Thyroid gland (tissue), 4 donors: ENCODE results near the gene ADM2. TPM values are rescaled to one million over a fixed set of nuclear protein-coding genes. Genes with fewer than 3 reads are reported as not detected.
A peak's percentile ranks its signal among the peaks of the same experiment; 100 is the strongest.

Experiments used
- DNase-seq, 2 donors: peaks; one replicate each; pipeline ENCODE4 v3.0.0-alpha.2; 2019
- H3K27ac ChIP-seq, 3 donors: fragments of 200-600 bp; sonication (generic); 1 replicate in 2 of 3; 2 replicates in 1 of 3; pipeline ENCODE4 v1.5.1; 2016 to 2019; ENCODE audit warnings: mild to moderate bottlenecking in 1 of 3, moderate library complexity in 1 of 3
- H3K27me3 ChIP-seq: fragments of 200-600 bp; sonication (generic); one replicate; pipeline ENCODE4 v1.5.1; 2019
- H3K36me3 ChIP-seq, 2 donors: fragments of 200-600 bp; sonication (generic); one replicate each; pipeline ENCODE4 v1.5.1; 2016 to 2019
- H3K4me1 ChIP-seq, 2 donors: fragments of 200-600 bp; sonication (generic); one replicate each; pipeline ENCODE4 v1.5.1; 2017 to 2019
- H3K4me3 ChIP-seq, 3 donors: fragments of 200-600 bp; sonication (generic); replicated peaks in 1 of 3; 1 replicate in 2 of 3; 2 replicates in 1 of 3; pipeline ENCODE4 v1.5.1; 2016; ENCODE audit warnings: mild to moderate bottlenecking in 1 of 3
- H3K9me3 ChIP-seq: fragments of 200-600 bp; sonication (generic); one replicate; pipeline ENCODE4 v1.5.1; 2017
- POLR2A ChIP-seq, 2 donors: fragments of 450-650 bp; IDR thresholded peaks; one replicate each; pipeline ENCODE4 v1.6.1; 2017; ENCODE audit warnings: antibody characterized with exemption in 2 of 2, mild to moderate bottlenecking in 2 of 2, moderate library complexity in 1 of 2
- WGBS, 2 donors: methylation state at CpG; one replicate each; pipeline ENCODE4 v1.1.5; 2017; 5-methylcytosine and 5-hydroxymethylcytosine counted together
- intact Hi-C: fragments of 100-400 bp; cut with DNase I; formaldehyde crosslinking; loops from one replicate; pipeline ENCODE4 v1.15.1; 2023
- total RNA-seq, 4 donors: library from RNA; depleted of rRNA; stranded (reverse); fragments of >200 nt; gene quantifications; one replicate each; pipeline ENCODE4 v1.2.3, GENCODE V29; 2016
- TF ChIP-seq, protein P1 (sequence below), 6 experiments: fragments of 200-600 bp in 3 of 6; fragments of 450-650 bp in 3 of 6; sonication (generic) in 3 of 6; IDR thresholded peaks; one replicate each; pipeline ENCODE4 v1.5.1; 2016 to 2019; ENCODE audit warnings: antibody characterized with exemption in 6 of 6, mild to moderate bottlenecking in 2 of 6, inconsistent platforms in 1 of 6, moderate library complexity in 1 of 6

Gene ADM2
- total RNA-seq, 4 donors from 2014 or later, result 5.2 to 23.5 (median 6.6) TPM

DNA sequence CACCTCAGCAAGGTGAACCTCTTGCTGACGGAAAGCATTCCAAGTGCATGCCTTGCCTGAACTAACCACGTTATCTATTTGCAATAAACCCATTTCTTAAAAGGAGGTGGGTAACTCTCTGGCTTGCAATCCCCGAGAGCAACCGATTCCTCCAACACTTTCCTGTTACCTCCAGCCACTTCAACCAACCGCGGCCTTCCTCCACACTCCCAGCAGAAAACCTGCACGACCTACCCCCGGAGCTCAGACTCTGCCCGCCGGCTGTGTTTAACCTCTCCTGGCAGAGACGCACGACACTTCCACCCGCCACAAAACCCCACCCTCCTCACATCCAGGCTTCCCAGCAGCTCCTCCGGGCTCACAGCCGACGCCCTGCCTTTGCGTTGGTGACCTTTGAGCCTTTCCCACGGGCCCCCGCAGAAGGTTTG lies 43.3 kb downstream of the ADM2 start:
- intact Hi-C loops, result loop anchor here (5.0 kb wide), 1 partner anchor 58 kb away; the partner anchor contains the start of gene CHKB
- Histone ChIP-seq H3K27me3 (no peaks in the 10 kb centered on the region), H3K9me3 (no peaks in the 10 kb centered on the region), H3K4me1 (peaks cover 13 to 27% of the 10 kb centered on the region in 2 donors), H3K4me3 (peak overlapping the region; percentile 41 to 83 (median 66)), H3K36me3 (peaks cover 21 to 24% of the 10 kb centered on the region in 2 donors), H3K27ac (peak overlapping the region; percentile 53 to 97 (median 56))
- WGBS, 2 donors, result 18 to 20% methylated on average over 17 to 19 of the region's 19 CpGs
- no peak for DNase-seq
- TF ChIP-seq POLR2A (IDR thresholded peaks at IDR 0.05), result no peak
- TF ChIP-seq, protein P1, sequence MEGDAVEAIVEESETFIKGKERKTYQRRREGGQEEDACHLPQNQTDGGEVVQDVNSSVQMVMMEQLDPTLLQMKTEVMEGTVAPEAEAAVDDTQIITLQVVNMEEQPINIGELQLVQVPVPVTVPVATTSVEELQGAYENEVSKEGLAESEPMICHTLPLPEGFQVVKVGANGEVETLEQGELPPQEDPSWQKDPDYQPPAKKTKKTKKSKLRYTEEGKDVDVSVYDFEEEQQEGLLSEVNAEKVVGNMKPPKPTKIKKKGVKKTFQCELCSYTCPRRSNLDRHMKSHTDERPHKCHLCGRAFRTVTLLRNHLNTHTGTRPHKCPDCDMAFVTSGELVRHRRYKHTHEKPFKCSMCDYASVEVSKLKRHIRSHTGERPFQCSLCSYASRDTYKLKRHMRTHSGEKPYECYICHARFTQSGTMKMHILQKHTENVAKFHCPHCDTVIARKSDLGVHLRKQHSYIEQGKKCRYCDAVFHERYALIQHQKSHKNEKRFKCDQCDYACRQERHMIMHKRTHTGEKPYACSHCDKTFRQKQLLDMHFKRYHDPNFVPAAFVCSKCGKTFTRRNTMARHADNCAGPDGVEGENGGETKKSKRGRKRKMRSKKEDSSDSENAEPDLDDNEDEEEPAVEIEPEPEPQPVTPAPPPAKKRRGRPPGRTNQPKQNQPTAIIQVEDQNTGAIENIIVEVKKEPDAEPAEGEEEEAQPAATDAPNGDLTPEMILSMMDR (IDR thresholded peaks at IDR 0.05), result no peak

GRCh38 chr22:50525104-50525857 lies 43.9 kb downstream of the ADM2 start, which contains the start of gene SCO2:
Gene SCO2, minus strand, starts transcription at chr22:50525598. Its CDS starts 1,187 bp downstream, at chr22:50524411.
- DNase-seq, result peak; percentile 96 to 97
- TF ChIP-seq POLR2A (IDR thresholded peaks at IDR 0.05), result peak; percentile 9 to 87
- TF ChIP-seq, protein P1 (IDR thresholded peaks at IDR 0.05), result peak in 3 of 6 experiments; percentile 23 to 46 (median 38)
- Histone ChIP-seq H3K36me3 (peaks cover 21 to 24% of the 10 kb centered on the region in 2 donors), H3K9me3 (no peaks in the 10 kb centered on the region), H3K27me3 (no peaks in the 10 kb centered on the region), H3K4me1 (peaks cover 14 to 28% of the 10 kb centered on the region in 2 donors), H3K4me3 (peak within 1 kb of the TSS; percentile 41 to 83 (median 66)), H3K27ac (peak within 1 kb of the TSS; percentile 86 to 97 (median 91))
- 1 to 3% methylated on average over 24 to 25 of the region's 84 CpGs for WGBS, 2 donors
- intact Hi-C loops, result no loop called here

- 0% methylated on average over 2 of the region's 33 CpGs; no CpG with 5 or more reads in 1 of the 2 donors for WGBS, 2 donors
- intact Hi-C loops, result no loop called here
- peak in 1 of 2 donors; percentile 16 for TF ChIP-seq POLR2A (IDR thresholded peaks at IDR 0.05)
- TF ChIP-seq, protein P1 (IDR thresholded peaks at IDR 0.05), result peak in 1 of 6 experiments; percentile 36
These were observed 44.4 kb downstream of the ADM2 start for GRCh38 chr22:50525858-50526107.

GRCh38 chr22:50526108-50526833 lies 44.9 kb downstream of the ADM2 start:
- no peaks in the 10 kb centered on the region for H3K27me3 ChIP-seq
- TF ChIP-seq POLR2A (IDR thresholded peaks at IDR 0.05), result no peak
- TF ChIP-seq, protein P1 (IDR thresholded peaks at IDR 0.05), result peak in 4 of 6 experiments; percentile 39 to 59 (median 54)
- intact Hi-C loops, result no loop called here
- peaks cover 21 to 24% of the 10 kb centered on the region in 2 donors for H3K36me3 ChIP-seq
- DNase-seq, result peak; percentile 80 to 83
- H3K9me3 ChIP-seq, result no peaks in the 10 kb centered on the region
- WGBS, 2 donors, result 2 to 5% methylated on average over 16 to 30 of the region's 77 CpGs
- peaks cover 22 to 32% of the 10 kb centered on the region in 2 donors for H3K4me1 ChIP-seq
- H3K27ac ChIP-seq, result peak overlapping the region; percentile 86 to 97 (median 91)
- peak overlapping the region; percentile 19 to 83 (median 64) for H3K4me3 ChIP-seq

More at GRCh38 chr22:50525858-50526107, 44.4 kb downstream of the ADM2 start:
- Histone ChIP-seq H3K27ac (peak overlapping the region; percentile 86 to 97 (median 91)), H3K36me3 (peaks cover 21 to 24% of the 10 kb centered on the region in 2 donors), H3K9me3 (no peaks in the 10 kb centered on the region), H3K27me3 (no peaks in the 10 kb centered on the region), H3K4me1 (peaks cover 18 to 32% of the 10 kb centered on the region in 2 donors), H3K4me3 (peak overlapping the region; percentile 19 to 83 (median 64))
- no peak for DNase-seq
